DOHH2 (cell line): Measurements from ENCODE around the gene UBE2F.
"Not testable (repeated sequence)": the region's sequence is repeated elsewhere in the genome, so short reads cannot be mapped to it uniquely, and the experiment has no call there.

ENCODE experiments used
- H3F3A ChIP-seq: fragments of 200-600 bp; sonication (generic), shearing (Covaris generic); 2 replicates; pipeline ENCODE4 v1.6.0; 2016; ENCODE audit warnings: antibody characterized with exemption, mild to moderate bottlenecking; ENCODE audit not compliant: control insufficient read depth, insufficient read depth
- H3K27ac ChIP-seq: fragments of 200-600 bp; sonication (generic); 2 replicates; pipeline ENCODE4 v1.5.1; 2014; ENCODE audit warnings: low read depth, mild to moderate bottlenecking, low read length, moderate library complexity
- H3K27me3 ChIP-seq: fragments of 200-600 bp; sonication (generic); 2 replicates; pipeline ENCODE4 v1.6.1; 2014; ENCODE audit warnings: mild to moderate bottlenecking, low read length, mixed read lengths; ENCODE audit not compliant: control insufficient read depth
- H3K36me3 ChIP-seq: fragments of 200-600 bp; sonication (generic); 2 replicates; pipeline ENCODE4 v1.6.1; 2014; ENCODE audit warnings: mild to moderate bottlenecking, low read length, moderate library complexity, mixed read lengths; ENCODE audit not compliant: control insufficient read depth
- H3K4me1 ChIP-seq: fragments of 200-600 bp; sonication (generic); 2 replicates; pipeline ENCODE4 v1.6.1; 2014; ENCODE audit warnings: mild to moderate bottlenecking, low read length, mixed read lengths; ENCODE audit not compliant: control insufficient read depth
- H3K4me2 ChIP-seq: fragments of 200-600 bp; sonication (generic); 2 replicates; pipeline ENCODE4 v1.6.0; 2014; ENCODE audit warnings: mild to moderate bottlenecking, low read length, moderate library complexity
- H3K4me3 ChIP-seq: fragments of 200-600 bp; sonication (generic); 2 replicates; pipeline ENCODE4 v1.5.1; 2014; ENCODE audit warnings: mild to moderate bottlenecking, low read length, mixed read lengths
- H3K79me2 ChIP-seq: fragments of 200-600 bp; sonication (generic); 2 replicates; pipeline ENCODE4 v1.6.1; 2014; ENCODE audit warnings: mild to moderate bottlenecking, low read length, mixed read lengths; ENCODE audit not compliant: control insufficient read depth
- H3K9me2 ChIP-seq: fragments of 200-600 bp; sonication (generic); replicated peaks from 2 replicates; pipeline ENCODE4 v1.6.1; 2014; ENCODE audit warnings: mild to moderate bottlenecking, low read length, mixed read lengths; ENCODE audit not compliant: control insufficient read depth
- H3K9me3 ChIP-seq: fragments of 200-600 bp; sonication (generic); 2 replicates; pipeline ENCODE4 v1.6.1; 2014; ENCODE audit warnings: antibody characterized with exemption, low read length, mixed read lengths; ENCODE audit not compliant: control insufficient read depth, insufficient read depth
- H4K20me1 ChIP-seq: fragments of 200-600 bp; sonication (generic); 2 replicates; pipeline ENCODE4 v1.6.0; 2014; ENCODE audit warnings: low read depth, mild to moderate bottlenecking, antibody characterized with exemption, low read length, moderate library complexity; ENCODE audit not compliant: control insufficient read depth, insufficient read depth
- CTCF ChIP-seq: fragments of 200-600 bp; sonication (generic); IDR thresholded peaks from one replicate; pipeline ENCODE4 v1.5.1; 2014; ENCODE audit warnings: antibody characterized with exemption, mild to moderate bottlenecking, low read depth, low read length; ENCODE audit not compliant: poor library complexity, severe bottlenecking
- EZH2phosphoT487 ChIP-seq: fragments of 200-600 bp; sonication (generic); IDR thresholded peaks from 2 replicates; pipeline ENCODE4 v1.6.1; 2017; ENCODE audit warnings: borderline replicate concordance, mild to moderate bottlenecking, antibody characterized with exemption, low read length, moderate library complexity, mixed read lengths

The UBE2F gene

DNA sequence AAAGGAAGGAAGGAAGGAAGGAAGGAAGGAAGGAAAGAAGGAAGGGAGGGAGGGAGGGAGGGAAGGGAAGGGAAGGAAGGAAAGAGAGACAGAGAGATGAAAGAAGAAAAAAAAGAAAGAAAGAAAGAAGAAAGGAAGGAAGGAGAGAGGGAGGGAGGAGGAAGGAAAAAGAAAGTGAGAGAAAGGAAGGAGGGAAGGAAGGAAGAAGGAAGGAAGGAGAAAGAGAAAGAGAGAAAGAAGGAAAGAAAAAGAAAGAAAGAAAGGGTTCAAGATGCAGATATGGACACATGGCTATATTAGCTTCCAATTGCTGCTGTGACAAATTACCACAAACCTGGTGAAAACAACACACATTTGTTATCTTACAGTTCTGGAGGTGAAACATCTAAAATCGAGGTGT lies 20.4 kb upstream of the UBE2F start:
- Histone ChIP-seq H3K27me3 (no peaks in the 10 kb centered on the region), H3F3A (no peaks in the 10 kb centered on the region), H3K36me3 (no peaks in the 10 kb centered on the region), H3K9me3 (peaks cover 16% of the 10 kb centered on the region), H4K20me1 (no peaks in the 10 kb centered on the region), H3K79me2 (no peaks in the 10 kb centered on the region), H3K27ac (no peak overlapping the region), H3K4me3 (no peak overlapping the region), H3K9me2 (no peaks in the 10 kb centered on the region), H3K4me1 (0 out of 2 replicates have a peak, but pooled peaks cover 3% of the 10 kb centered on the region), H3K4me2 (no peak overlapping the region)
- TF ChIP-seq CTCF, result no peak
- no peak for TF ChIP-seq EZH2phosphoT487

GRCh38 chr2:237951354-237951753 lies 15.5 kb upstream of the UBE2F start:
- not testable (repeated sequence) for H3K36me3 ChIP-seq, H3K4me2 ChIP-seq, H3F3A ChIP-seq, H3K27ac ChIP-seq, H3K4me1 ChIP-seq, H4K20me1 ChIP-seq, H3K27me3 ChIP-seq, H3K9me2 ChIP-seq, H3K9me3 ChIP-seq, H3K79me2 ChIP-seq, H3K4me3 ChIP-seq

- Histone ChIP-seq H3F3A (no peaks in the 10 kb centered on the region), H3K9me3 (no peaks in the 10 kb centered on the region), H3K36me3 (no peaks in the 10 kb centered on the region), H3K9me2 (no peaks in the 10 kb centered on the region), H3K4me2 (no peak overlapping the region), H3K4me3 (no peak overlapping the region), H3K27me3 (no peaks in the 10 kb centered on the region), H3K79me2 (no peaks in the 10 kb centered on the region), H3K4me1 (no peaks in the 10 kb centered on the region), H3K27ac (no peak overlapping the region), H4K20me1 (no peaks in the 10 kb centered on the region)
- TF ChIP-seq EZH2phosphoT487, result no peak
- TF ChIP-seq CTCF, result no peak
Measured at GRCh38 chr2:237951878-237952277, 14.9 kb upstream of the UBE2F start.

- Histone ChIP-seq H3K27ac (no peak overlapping the region), H3K4me3 (no peak overlapping the region), H4K20me1 (no peaks in the 10 kb centered on the region), H3K4me2 (no peak overlapping the region), H3K36me3 (no peaks in the 10 kb centered on the region), H3K27me3 (no peaks in the 10 kb centered on the region), H3K9me3 (no peaks in the 10 kb centered on the region), H3K79me2 (no peaks in the 10 kb centered on the region), H3K4me1 (no peaks in the 10 kb centered on the region), H3F3A (no peaks in the 10 kb centered on the region), H3K9me2 (no peaks in the 10 kb centered on the region)
- TF ChIP-seq EZH2phosphoT487, result no peak
Measured at GRCh38 chr2:237952851-237953250, 14.0 kb upstream of the UBE2F start.
